Thymus (tissue), 14 donors: ENCODE data around the gene C16orf46. TPM values are rescaled to one million over a fixed set of nuclear protein-coding genes. Genes with fewer than 3 reads are reported as not detected.
"Not testable (repeated sequence)": the region's sequence is repeated elsewhere in the genome, so short reads cannot be mapped to it uniquely, and the experiment has no call there.

ENCODE experiments used
- DNase-seq, 9 donors: peaks; one replicate each; pipeline ENCODE4 v3.0.0-alpha.2; 2013; ENCODE audit warnings: low spot score in 9 of 9, low read depth in 6 of 9, missing footprints in 1 of 9
- H3K27ac ChIP-seq, 2 donors: one replicate each; pipeline ENCODE4 v1.5.1; 2013; ENCODE audit warnings: control low read depth in 1 of 2, low read depth in 1 of 2, low read length in 1 of 2, mild to moderate bottlenecking in 1 of 2, moderate library complexity in 1 of 2
- H3K27me3 ChIP-seq, 2 donors: one replicate each; pipeline ENCODE4 v1.5.1; 2013; ENCODE audit warnings: low read length in 1 of 2; ENCODE audit not compliant: control insufficient read depth in 2 of 2, insufficient read depth in 1 of 2
- H3K36me3 ChIP-seq, 2 donors: one replicate each; pipeline ENCODE4 v1.5.1; 2013; ENCODE audit warnings: low read length in 1 of 2, mild to moderate bottlenecking in 1 of 2, moderate library complexity in 1 of 2; ENCODE audit not compliant: control insufficient read depth in 2 of 2, insufficient read depth in 2 of 2
- H3K4me1 ChIP-seq, 2 donors: one replicate each; pipeline ENCODE4 v1.5.1; 2013; ENCODE audit warnings: low read length in 2 of 2; ENCODE audit not compliant: control insufficient read depth in 2 of 2, insufficient read depth in 2 of 2
- H3K4me3 ChIP-seq, 2 donors: one replicate each; pipeline ENCODE4 v1.5.1; 2013; ENCODE audit warnings: low read length in 2 of 2, control low read depth in 1 of 2, mild to moderate bottlenecking in 1 of 2
- H3K9me3 ChIP-seq, 2 donors: one replicate each; pipeline ENCODE4 v1.5.1; 2013; ENCODE audit warnings: low read length in 1 of 2, mild to moderate bottlenecking in 1 of 2; ENCODE audit not compliant: control insufficient read depth in 2 of 2, insufficient read depth in 1 of 2
- WGBS: extraction: QIAGEN DNeasy Blood & Tissue Kit; methylation state at CpG from one replicate; pipeline ENCODE4 v1.1.7; 2013; 5-methylcytosine and 5-hydroxymethylcytosine counted together
- long read RNA-seq, 10 donors: transcript quantifications; one replicate each; lab custom pipeline, GENCODE V29; 2026
- polyA plus RNA-seq: library from polyadenylated mRNA; stranded (reverse); fragments of 200-250 nt; gene quantifications from one replicate; pipeline ENCODE4 v1.2.3, GENCODE V29; 2013
- total RNA-seq: library from RNA; stranded (reverse); fragments of 120-200 nt; gene quantifications from one replicate; pipeline ENCODE4 v1.2.4, GENCODE V29; 2013
- donor health status: healthy.

The C16orf46 gene, protein sequence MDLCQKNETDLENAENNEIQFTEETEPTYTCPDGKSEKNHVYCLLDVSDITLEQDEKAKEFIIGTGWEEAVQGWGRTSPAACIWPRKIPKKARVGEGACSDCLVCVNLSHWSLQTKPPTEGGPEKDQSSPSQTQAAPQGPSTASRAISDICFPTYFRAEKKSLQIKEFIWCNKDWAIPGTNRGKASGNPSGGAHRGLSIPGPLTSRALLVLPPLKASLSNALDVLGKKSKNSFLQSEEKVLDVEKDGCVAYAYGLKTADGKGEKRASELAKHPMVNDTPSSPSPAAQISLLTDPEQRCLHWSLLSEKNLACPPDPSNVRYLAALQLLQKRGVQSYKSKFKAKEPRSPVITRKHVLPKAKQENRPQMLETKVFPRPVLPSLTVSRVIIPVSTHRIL
- total RNA-seq (0.28 TPM), polyA plus RNA-seq (1.4 TPM)
- long read RNA-seq, donor 1, result 0 reads
- long read RNA-seq, donor 2, result 0 reads
- long read RNA-seq, donor 3, partial matches to known transcripts, result 0 of 1 reads
- long read RNA-seq, donor 3, other reads (novel, unspliced or antisense), result 0 of 1 reads
- long read RNA-seq, donor 4, partial matches to known transcripts, result 0 of 1 reads
- long read RNA-seq, donor 4, other reads (novel, unspliced or antisense), result 0 of 1 reads
- long read RNA-seq, donor 5, partial matches to known transcripts, result 0 of 1 reads
- long read RNA-seq, donor 5, other reads (novel, unspliced or antisense), result 0 of 1 reads
- long read RNA-seq, donor 6, result 0 reads
- long read RNA-seq, donor 7, result 0 reads
- long read RNA-seq, donor 8, result 0 reads
- long read RNA-seq, donor 9, result 0 reads
- long read RNA-seq, donor 10, result 0 reads

GRCh38 chr16:81077076-81077940 is at the start of gene C16orf46:
Gene C16orf46 (minus strand): TSS chr16:81077238. CDS start chr16:81063955, 13,283 bp downstream.
- WGBS, result 13% methylated on average over 59 of the region's 59 CpGs
- Histone ChIP-seq H3K4me1 (peaks cover 3 to 14% of the 10 kb centered on the region in 2 donors), H3K4me3 (peak within 1 kb of the TSS; percentile 82 to 93), H3K36me3 (no peaks in the 10 kb centered on the region), H3K9me3 (no peaks in the 10 kb centered on the region), H3K27ac (peak within 1 kb of the TSS; percentile 96), H3K27me3 (no peaks in the 10 kb centered on the region)
- DNase-seq, result peak; percentile 92 to 98 (median 95)

DNA sequence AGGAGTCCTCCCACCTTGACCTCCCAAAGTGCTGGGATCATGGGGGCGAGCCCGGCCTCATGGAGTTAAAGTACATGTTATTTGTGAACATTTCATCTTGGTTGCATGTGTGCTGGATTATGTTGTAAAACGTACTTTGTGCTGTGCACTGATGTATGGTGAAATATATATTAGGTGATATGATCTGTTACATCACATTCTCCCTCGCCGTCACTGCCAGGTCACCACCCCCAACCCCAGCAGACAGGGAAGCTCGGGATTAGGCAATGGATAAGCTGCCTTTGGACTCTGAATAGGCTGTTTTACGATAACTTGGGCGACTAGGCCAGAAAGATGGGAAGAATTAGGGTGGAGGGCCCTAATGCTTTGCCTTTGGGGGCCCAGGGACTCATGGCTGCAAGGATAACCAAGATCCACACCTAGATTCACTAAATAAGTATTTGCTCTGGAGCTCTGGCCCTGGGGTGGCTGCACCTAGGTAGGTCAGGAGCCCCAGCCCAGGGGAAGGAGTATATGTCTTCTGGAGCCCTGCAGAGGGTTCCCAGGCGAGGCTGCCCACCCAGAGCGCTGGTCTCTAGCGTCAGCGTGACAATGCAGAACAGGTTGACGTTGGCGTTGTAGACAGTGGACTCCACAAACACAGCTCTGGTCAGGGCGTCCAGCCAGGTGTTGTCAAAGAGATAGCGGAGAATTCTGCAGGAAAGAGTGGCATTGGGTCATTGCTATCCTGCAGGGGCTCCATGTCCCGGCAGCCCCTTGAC is 46.2 kb upstream of the C16orf46 start:
- no peak for DNase-seq
- no peaks in the 10 kb centered on the region for H3K4me1 ChIP-seq
- WGBS, result 89% methylated on average over 17 of the region's 17 CpGs
- no peak overlapping the region for H3K27ac ChIP-seq
- H3K4me3 ChIP-seq, result no peak overlapping the region
- no peaks in the 10 kb centered on the region for H3K27me3 ChIP-seq
- H3K36me3 ChIP-seq, result no peaks in the 10 kb centered on the region
- no peaks in the 10 kb centered on the region for H3K9me3 ChIP-seq

GRCh38 chr16:81121474-81121990 is 44.5 kb upstream of the C16orf46 start:
- Histone ChIP-seq H3K36me3 (no peaks in the 10 kb centered on the region), H3K4me1 (no peaks in the 10 kb centered on the region), H3K27me3 (peaks cover 0 to 2% of the 10 kb centered on the region in 2 donors), H3K9me3 (no peaks in the 10 kb centered on the region), H3K27ac (no peak overlapping the region), H3K4me3 (no peak overlapping the region)
- no peak for DNase-seq
- 92% methylated on average over 16 of the region's 16 CpGs for WGBS

DNA sequence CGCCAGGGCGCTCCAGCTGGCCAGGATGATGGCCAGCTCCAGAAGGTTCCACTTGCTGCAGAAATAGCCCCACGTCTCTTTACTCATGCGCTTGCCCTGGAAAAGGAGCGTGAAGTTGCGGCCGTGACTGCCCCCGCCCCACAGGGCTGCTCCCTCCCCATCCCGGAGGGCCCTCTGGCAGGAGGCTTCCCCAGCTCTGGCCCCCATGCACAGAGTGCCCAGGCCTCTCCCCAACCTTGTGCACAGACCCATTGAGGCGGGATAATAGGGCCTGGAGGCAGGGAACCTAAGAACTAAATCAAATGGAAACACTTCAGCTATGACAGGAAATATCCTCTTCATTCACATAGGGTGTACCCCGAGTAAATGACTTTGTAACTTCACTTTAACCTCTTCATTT is 40.4 kb upstream of the C16orf46 start:
- Histone ChIP-seq H3K4me1 (no peaks in the 10 kb centered on the region), H3K36me3 (no peaks in the 10 kb centered on the region), H3K4me3 (no peak overlapping the region), H3K27ac (no peak overlapping the region), H3K27me3 (peaks cover 0 to 2% of the 10 kb centered on the region in 2 donors), H3K9me3 (no peaks in the 10 kb centered on the region)
- 69% methylated on average over 11 of the region's 11 CpGs for WGBS
- no peak for DNase-seq

GRCh38 chr16:81116285-81116684 is 39.2 kb upstream of the C16orf46 start:
- Histone ChIP-seq H3K27ac (no peak overlapping the region), H3K27me3 (peaks cover 0 to 2% of the 10 kb centered on the region in 2 donors), H3K4me1 (no peaks in the 10 kb centered on the region), H3K4me3 (no peak overlapping the region), H3K36me3 (no peaks in the 10 kb centered on the region), H3K9me3 (no peaks in the 10 kb centered on the region)
- 89% methylated on average over 9 of the region's 9 CpGs for WGBS
- no peak for DNase-seq

- Histone ChIP-seq H3K4me3 (no peak overlapping the region), H3K9me3 (no peaks in the 10 kb centered on the region), H3K27me3 (peaks cover 0 to 2% of the 10 kb centered on the region in 2 donors), H3K4me1 (no peaks in the 10 kb centered on the region), H3K36me3 (no peaks in the 10 kb centered on the region), H3K27ac (no peak overlapping the region)
- DNase-seq, result no peak
- 94% methylated on average over 4 of the region's 4 CpGs for WGBS
Observed at GRCh38 chr16:81112453-81112852, 35.4 kb upstream of the C16orf46 start.

DNA sequence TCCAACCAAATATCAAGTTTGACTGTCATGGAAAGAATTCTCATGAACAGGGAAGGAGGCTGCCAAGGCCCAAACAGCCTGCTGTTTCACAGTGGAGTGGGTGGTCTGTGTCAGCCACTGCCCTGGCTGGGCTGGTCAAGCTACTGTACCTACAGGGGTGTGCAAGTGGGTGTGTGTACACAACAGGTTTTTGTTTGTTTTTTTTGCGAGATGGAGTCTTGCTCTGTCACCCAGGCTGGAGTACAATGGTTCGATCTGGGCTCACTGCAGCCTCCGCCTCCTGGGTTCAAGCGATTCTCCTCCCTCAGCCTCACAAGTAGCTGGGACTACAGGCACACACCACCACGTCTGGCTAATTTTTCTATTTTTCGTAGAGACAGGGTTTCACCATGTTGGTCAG is 32.2 kb upstream of the C16orf46 start:
- H3K27ac ChIP-seq, DNase-seq, H3K9me3 ChIP-seq, H3K4me3 ChIP-seq, H3K27me3 ChIP-seq, H3K36me3 ChIP-seq, H3K4me1 ChIP-seq: not testable (repeated sequence)
- 96% methylated on average over 6 of the region's 6 CpGs for WGBS

DNA sequence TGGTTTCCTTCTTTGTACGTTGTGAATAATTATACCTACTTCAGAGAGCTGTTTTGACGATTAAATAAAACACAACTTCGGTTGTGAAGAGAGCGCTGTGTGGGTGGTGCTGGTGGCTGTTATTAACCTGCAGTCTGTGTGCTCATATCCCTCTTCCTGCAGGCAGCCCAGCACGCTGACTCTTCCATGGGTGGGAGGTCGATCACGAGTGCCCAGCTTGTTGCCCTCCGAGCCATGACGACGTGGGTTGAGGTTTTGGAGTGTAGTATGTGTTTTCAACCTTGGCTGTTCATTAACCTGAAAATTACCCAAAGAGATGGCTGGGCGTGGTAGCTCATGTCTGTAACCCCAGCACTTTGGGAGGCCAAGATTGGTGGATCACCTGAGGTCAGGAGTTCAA is 30.5 kb upstream of the C16orf46 start:
- WGBS, result 92% methylated on average over 11 of the region's 11 CpGs
- no peak for DNase-seq
- H3K36me3 ChIP-seq, result no peaks in the 10 kb centered on the region
- H3K4me1 ChIP-seq, result no peaks in the 10 kb centered on the region
- no peaks in the 10 kb centered on the region for H3K9me3 ChIP-seq
- H3K4me3 ChIP-seq, result no peak overlapping the region
- no peak overlapping the region for H3K27ac ChIP-seq
- no peaks in the 10 kb centered on the region for H3K27me3 ChIP-seq
